ENCODE measurements around the gene MUTYH.

DNA sequence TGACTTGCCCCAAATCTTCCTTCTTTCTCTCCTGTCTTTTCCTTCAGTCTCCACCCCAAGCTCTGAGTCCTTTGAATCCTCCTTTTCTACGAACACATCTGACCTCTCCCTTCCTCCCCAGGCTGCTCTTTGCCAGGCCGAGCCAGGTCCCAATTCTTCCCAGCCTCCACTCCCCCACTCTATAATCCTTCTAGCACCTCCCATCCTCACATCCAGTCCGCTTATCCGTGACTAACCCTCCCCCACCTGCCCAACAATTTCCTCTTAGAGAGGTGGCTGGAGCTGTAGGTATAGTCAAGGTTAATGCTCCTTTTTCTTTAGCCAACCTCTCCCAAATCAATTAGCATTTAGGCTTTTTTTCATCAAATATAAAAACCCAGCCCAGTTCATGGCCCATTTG lies 23.1 kb downstream of the MUTYH start:
- no peak for TF ChIP-seq EP300 (IDR thresholded peaks at IDR 0.05)
- TF ChIP-seq, protein P1, sequence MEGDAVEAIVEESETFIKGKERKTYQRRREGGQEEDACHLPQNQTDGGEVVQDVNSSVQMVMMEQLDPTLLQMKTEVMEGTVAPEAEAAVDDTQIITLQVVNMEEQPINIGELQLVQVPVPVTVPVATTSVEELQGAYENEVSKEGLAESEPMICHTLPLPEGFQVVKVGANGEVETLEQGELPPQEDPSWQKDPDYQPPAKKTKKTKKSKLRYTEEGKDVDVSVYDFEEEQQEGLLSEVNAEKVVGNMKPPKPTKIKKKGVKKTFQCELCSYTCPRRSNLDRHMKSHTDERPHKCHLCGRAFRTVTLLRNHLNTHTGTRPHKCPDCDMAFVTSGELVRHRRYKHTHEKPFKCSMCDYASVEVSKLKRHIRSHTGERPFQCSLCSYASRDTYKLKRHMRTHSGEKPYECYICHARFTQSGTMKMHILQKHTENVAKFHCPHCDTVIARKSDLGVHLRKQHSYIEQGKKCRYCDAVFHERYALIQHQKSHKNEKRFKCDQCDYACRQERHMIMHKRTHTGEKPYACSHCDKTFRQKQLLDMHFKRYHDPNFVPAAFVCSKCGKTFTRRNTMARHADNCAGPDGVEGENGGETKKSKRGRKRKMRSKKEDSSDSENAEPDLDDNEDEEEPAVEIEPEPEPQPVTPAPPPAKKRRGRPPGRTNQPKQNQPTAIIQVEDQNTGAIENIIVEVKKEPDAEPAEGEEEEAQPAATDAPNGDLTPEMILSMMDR (IDR thresholded peaks at IDR 0.05), result no peak

Measured in stomach (tissue), 4 donors.